OCI-LY7 (cell line): ENCODE measurements around the gene GRID1. TPM values are rescaled to one million over a fixed set of nuclear protein-coding genes. Genes with fewer than 3 reads are reported as not detected.

Experiments used
- BruUV-seq: library from RNA; stranded (reverse); fragments of 400-500 nt; replicated peaks from 2 replicates; lab custom pipeline; 2021; lab: Mats Ljungman, UMichigan
- CTCF ChIA-PET: fragments of 300-600 bp; sonication (Branson Sonifier 250); formaldehyde crosslinking; loops from one replicate; lab custom pipeline; 2022; ENCODE audit warnings: antibody characterized with exemption; ENCODE audit not compliant: unreplicated experiment; lab: Charles Lee
- POLR2A ChIA-PET: fragments of 300-600 bp; sonication (Branson Sonifier 250); formaldehyde crosslinking; loops from one replicate; lab custom pipeline; 2022; ENCODE audit warnings: antibody characterized with exemption; lab: Charles Lee
- DNase-seq: peaks from one replicate; pipeline ENCODE4 v3.0.0-alpha.2; 2015; ENCODE audit warnings: low spot score
- H2AFZ ChIP-seq: fragments of 200-600 bp; sonication (generic), shearing (Covaris generic); 2 replicates; pipeline ENCODE4 v1.6.1; 2014; ENCODE audit warnings: mild to moderate bottlenecking, antibody characterized with exemption, low read length, moderate library complexity
- H3K27ac ChIP-seq: fragments of 200-600 bp; sonication (generic); 2 replicates; pipeline ENCODE4 v1.5.1; 2014; ENCODE audit warnings: mixed run types, low read depth, mild to moderate bottlenecking, moderate library complexity, low read length, inconsistent platforms; ENCODE audit not compliant: poor library complexity, severe bottlenecking
- H3K36me3 ChIP-seq: fragments of 200-600 bp; sonication (generic); 2 replicates; pipeline ENCODE4 v1.6.1; 2014; ENCODE audit warnings: mild to moderate bottlenecking, antibody characterized with exemption, low read length, moderate library complexity, mixed read lengths; ENCODE audit not compliant: insufficient read depth
- H3K4me1 ChIP-seq: fragments of 200-600 bp; sonication (generic); 2 replicates; pipeline ENCODE4 v1.5.1; 2014; ENCODE audit warnings: mild to moderate bottlenecking, low read length; ENCODE audit not compliant: insufficient read depth, poor library complexity, severe bottlenecking
- H3K4me2 ChIP-seq: fragments of 200-600 bp; sonication (generic); 2 replicates; pipeline ENCODE4 v1.6.1; 2014; ENCODE audit warnings: mild to moderate bottlenecking, low read length
- H3K4me3 ChIP-seq: fragments of 200-600 bp; sonication (generic); 2 replicates; pipeline ENCODE4 v1.5.1; 2014; ENCODE audit warnings: mild to moderate bottlenecking, low read depth, low read length; ENCODE audit not compliant: poor library complexity, severe bottlenecking
- H3K79me2 ChIP-seq: fragments of 200-600 bp; sonication (generic); 2 replicates; pipeline ENCODE4 v1.6.1; 2016; ENCODE audit warnings: low read depth, mild to moderate bottlenecking, low read length, moderate library complexity, mixed read lengths; ENCODE audit not compliant: insufficient read depth
- H3K9me2 ChIP-seq: fragments of 200-600 bp; sonication (generic); 2 replicates; pipeline ENCODE4 v1.6.1; 2016; ENCODE audit warnings: mild to moderate bottlenecking, low read length, mixed read lengths; ENCODE audit not compliant: insufficient read depth
- H3K9me3 ChIP-seq: fragments of 200-600 bp; sonication (generic); 2 replicates; pipeline ENCODE4 v1.6.1; 2014; ENCODE audit warnings: mild to moderate bottlenecking, mixed run types, low read length, mixed read lengths
- H4K20me1 ChIP-seq: fragments of 200-600 bp; sonication (generic); 2 replicates; pipeline ENCODE4 v1.6.1; 2014; ENCODE audit warnings: mild to moderate bottlenecking, antibody characterized with exemption, low read length, moderate library complexity, mixed read lengths; ENCODE audit not compliant: insufficient read depth
- EZH2phosphoT487 ChIP-seq: fragments of 200-600 bp; sonication (generic); IDR thresholded peaks from 2 replicates; pipeline ENCODE4 v1.6.1; 2018; ENCODE audit warnings: low read depth, borderline replicate concordance, mild to moderate bottlenecking, mixed run types, antibody characterized with exemption, low read length, moderate library complexity, mixed read lengths
- intact Hi-C: fragments of 100-400 bp; cut with micrococcal nuclease; formaldehyde crosslinking; loops from one replicate; pipeline ENCODE4 v1.10.0; 2022; ENCODE audit not compliant: unreplicated experiment
- total RNA-seq, 2 experiments: library from RNA; depleted of rRNA in 1 of 2; stranded (reverse); fragments of >200 nt in 1 of 2; shearing (Covaris generic) in 1 of 2; gene quantifications; 2 replicates each; pipeline ENCODE4 v1.2.3, GENCODE V29; 2014 to 2022
- TF ChIP-seq, protein P1 (sequence below): fragments of 200-600 bp; sonication (generic); conservative IDR thresholded peaks from 2 replicates; pipeline ENCODE4 v1.5.1; 2014; ENCODE audit warnings: mild to moderate bottlenecking, antibody characterized with exemption, low read length, moderate library complexity, mixed read lengths

GRID1 gene
- total RNA-seq, 2 experiments from 2014 or later = 1.6 to 3.7 TPM

GRCh38 chr10:86335257-86335656 is 31.3 kb downstream of the GRID1 start:
- BruUV-seq = no TSS peak
- no peak overlapping the region for H3K4me2 ChIP-seq
- TF ChIP-seq, protein P1, sequence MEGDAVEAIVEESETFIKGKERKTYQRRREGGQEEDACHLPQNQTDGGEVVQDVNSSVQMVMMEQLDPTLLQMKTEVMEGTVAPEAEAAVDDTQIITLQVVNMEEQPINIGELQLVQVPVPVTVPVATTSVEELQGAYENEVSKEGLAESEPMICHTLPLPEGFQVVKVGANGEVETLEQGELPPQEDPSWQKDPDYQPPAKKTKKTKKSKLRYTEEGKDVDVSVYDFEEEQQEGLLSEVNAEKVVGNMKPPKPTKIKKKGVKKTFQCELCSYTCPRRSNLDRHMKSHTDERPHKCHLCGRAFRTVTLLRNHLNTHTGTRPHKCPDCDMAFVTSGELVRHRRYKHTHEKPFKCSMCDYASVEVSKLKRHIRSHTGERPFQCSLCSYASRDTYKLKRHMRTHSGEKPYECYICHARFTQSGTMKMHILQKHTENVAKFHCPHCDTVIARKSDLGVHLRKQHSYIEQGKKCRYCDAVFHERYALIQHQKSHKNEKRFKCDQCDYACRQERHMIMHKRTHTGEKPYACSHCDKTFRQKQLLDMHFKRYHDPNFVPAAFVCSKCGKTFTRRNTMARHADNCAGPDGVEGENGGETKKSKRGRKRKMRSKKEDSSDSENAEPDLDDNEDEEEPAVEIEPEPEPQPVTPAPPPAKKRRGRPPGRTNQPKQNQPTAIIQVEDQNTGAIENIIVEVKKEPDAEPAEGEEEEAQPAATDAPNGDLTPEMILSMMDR = no peak
- TF ChIP-seq EZH2phosphoT487 = no peak
- CTCF ChIA-PET = no interaction called here
- H3K79me2 ChIP-seq = no peaks in the 10 kb centered on the region
- no peak for DNase-seq
- no peak overlapping the region for H2AFZ ChIP-seq
- no peak overlapping the region for H3K27ac ChIP-seq
- no peak overlapping the region for H3K4me3 ChIP-seq
- no peaks in the 10 kb centered on the region for H3K36me3 ChIP-seq
- intact Hi-C loops = no loop called here
- POLR2A ChIA-PET = no interaction called here
- H3K9me3 ChIP-seq = 0 out of 2 replicates have a peak, but pooled peaks cover 4% of the 10 kb centered on the region
- H4K20me1 ChIP-seq = no peaks in the 10 kb centered on the region
- no peaks in the 10 kb centered on the region for H3K4me1 ChIP-seq
- H3K9me2 ChIP-seq = no peaks in the 10 kb centered on the region

GRCh38 chr10:86334488-86335085 is 32.0 kb downstream of the GRID1 start:
- TF ChIP-seq, protein P1 = peak; percentile 43
- no peak for TF ChIP-seq EZH2phosphoT487
- BruUV-seq = no TSS peak
- intact Hi-C loops = no loop called here

DNA sequence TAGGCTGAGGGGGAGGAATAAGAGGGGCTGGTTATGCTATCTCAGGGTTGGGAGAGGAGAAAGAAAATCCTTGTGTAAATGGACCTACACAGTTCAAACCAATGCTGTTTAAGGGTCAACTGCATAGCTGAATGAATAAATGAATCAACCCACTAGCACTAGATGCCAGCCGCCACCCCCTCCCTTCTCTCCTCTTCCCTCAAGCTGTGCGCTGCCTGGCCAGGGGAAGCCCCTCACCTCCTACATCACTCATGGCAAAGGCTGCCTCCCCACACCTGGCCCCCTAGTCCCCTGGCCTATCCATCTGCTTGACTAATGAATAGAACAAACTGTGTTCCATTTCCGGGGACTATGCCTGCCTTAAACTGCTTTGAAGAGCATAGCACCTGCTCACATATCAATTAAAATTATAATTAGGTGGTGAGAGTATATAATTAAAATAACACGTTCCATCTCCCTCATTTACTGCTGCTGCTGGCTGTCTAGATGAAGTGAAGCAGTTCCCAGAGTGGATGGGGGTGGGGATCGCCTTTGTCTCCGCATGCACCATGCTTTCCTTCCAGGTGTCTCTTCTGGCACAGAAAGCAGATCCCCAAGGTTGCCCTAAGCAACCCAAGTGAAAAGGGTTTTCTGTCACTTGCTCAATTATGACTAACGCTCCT is 32.6 kb downstream of the GRID1 start:
- no peaks in the 10 kb centered on the region for H3K9me2 ChIP-seq
- no peak overlapping the region for H3K4me3 ChIP-seq
- no peaks in the 10 kb centered on the region for H3K36me3 ChIP-seq
- no peaks in the 10 kb centered on the region for H3K79me2 ChIP-seq
- CTCF ChIA-PET = no interaction called here
- no peak overlapping the region for H3K4me2 ChIP-seq
- H3K4me1 ChIP-seq = no peaks in the 10 kb centered on the region
- intact Hi-C loops = no loop called here
- POLR2A ChIA-PET = no interaction called here
- H3K9me3 ChIP-seq = 0 out of 2 replicates have a peak, but pooled peaks cover 4% of the 10 kb centered on the region
- no peak overlapping the region for H2AFZ ChIP-seq
- DNase-seq = no peak
- no peak overlapping the region for H3K27ac ChIP-seq
- BruUV-seq = no TSS peak
- TF ChIP-seq, protein P1 = no peak
- no peak for TF ChIP-seq EZH2phosphoT487
- no peaks in the 10 kb centered on the region for H4K20me1 ChIP-seq

More at GRCh38 chr10:86334488-86335085, 32.0 kb downstream of the GRID1 start:
- H3K4me1 ChIP-seq = no peaks in the 10 kb centered on the region
- H4K20me1 ChIP-seq = no peaks in the 10 kb centered on the region
- no peaks in the 10 kb centered on the region for H3K79me2 ChIP-seq
- DNase-seq = no peak
- H3K9me3 ChIP-seq = 0 out of 2 replicates have a peak, but pooled peaks cover 4% of the 10 kb centered on the region
- no peaks in the 10 kb centered on the region for H3K9me2 ChIP-seq
- CTCF ChIA-PET = no interaction called here
- H3K4me3 ChIP-seq = no peak overlapping the region
- no peak overlapping the region for H2AFZ ChIP-seq
- POLR2A ChIA-PET = no interaction called here
- no peaks in the 10 kb centered on the region for H3K36me3 ChIP-seq
- no peak overlapping the region for H3K27ac ChIP-seq
- H3K4me2 ChIP-seq = no peak overlapping the region
